ENCODE results near the gene RAB1A. TPM values are rescaled to one million over a fixed set of nuclear protein-coding genes. Genes with fewer than 3 reads are reported as not detected.

RAB1A gene
- total RNA-seq, 1 experiment from 2014 or later: 165 TPM

- no peak overlapping the region for H3K27ac ChIP-seq
- peaks cover 9% of the 10 kb centered on the region for H3K36me3 ChIP-seq (ENCODE audit: low read depth)
- no peak for DNase-seq
- intact Hi-C loops (cut with micrococcal nuclease; ENCODE audit: unreplicated experiment): no loop called here
- no peak overlapping the region for H2AFZ ChIP-seq
- peaks cover 20% of the 10 kb centered on the region for H3K4me1 ChIP-seq (replicated peaks; ENCODE audit: insufficient read depth)
- ChIA-PET POLR2A (ENCODE audit: unreplicated experiment) (interaction anchor here (0.6 to 0.7 kb wide), 2 partner anchors 67 to 242 kb away, joined by 8 to 11 read pairs; no protein-coding TSS in a partner anchor), CTCF (no interaction called here)
- peaks cover 21% of the 10 kb centered on the region for H3F3A ChIP-seq (ENCODE audit: insufficient read depth, low read depth)
- H3K4me3 ChIP-seq: no peak overlapping the region
- TF ChIP-seq EZH2 (IDR thresholded peaks at IDR 0.05; ENCODE audit: low read depth) (no peak), CTCF (conservative IDR thresholded peaks at IDR 0.05) (no peak)
- no peaks in the 10 kb centered on the region for H3K9me3 ChIP-seq (ENCODE audit: insufficient read depth, low read depth)
- BruUV-seq (replicated peaks): no TSS peak
- H3K27me3 ChIP-seq (ENCODE audit: insufficient read depth, low read depth): no peaks in the 10 kb centered on the region
- H4K20me1 ChIP-seq (ENCODE audit: insufficient read depth): peaks cover 99% of the 10 kb centered on the region
- no peaks in the 10 kb centered on the region for H3K9me2 ChIP-seq (ENCODE audit: insufficient read depth)
- no peak overlapping the region for H3K4me2 ChIP-seq
- peaks cover 100% of the 10 kb centered on the region for H3K79me2 ChIP-seq (ENCODE audit: low read depth)
These were observed 7.6 kb downstream of the RAB1A start for GRCh38 chr2:65122313-65122712.

- H3K4me2 ChIP-seq: no peak overlapping the region
- no peaks in the 10 kb centered on the region for H3K9me2 ChIP-seq (ENCODE audit: insufficient read depth)
- no peak for DNase-seq
- ChIA-PET POLR2A (ENCODE audit: unreplicated experiment) (no interaction called here), CTCF (interaction anchor here (0.6 kb wide), 2 partner anchors 58 to 76 kb away, joined by 3 to 4 read pairs; no protein-coding TSS in a partner anchor)
- no TSS peak for BruUV-seq (replicated peaks)
- peaks cover 8% of the 10 kb centered on the region; the same call in 1 of the 2 replicates for H3K4me1 ChIP-seq (replicated peaks; ENCODE audit: insufficient read depth)
- H3K27me3 ChIP-seq (ENCODE audit: insufficient read depth, low read depth): no peaks in the 10 kb centered on the region
- peaks cover 99% of the 10 kb centered on the region for H4K20me1 ChIP-seq (ENCODE audit: insufficient read depth)
- no peak overlapping the region for H2AFZ ChIP-seq
- peaks cover 9% of the 10 kb centered on the region for H3K36me3 ChIP-seq (ENCODE audit: low read depth)
- no peak overlapping the region for H3K4me3 ChIP-seq
- H3K27ac ChIP-seq: no peak overlapping the region
- intact Hi-C loops (cut with micrococcal nuclease; ENCODE audit: unreplicated experiment): no loop called here
- H3K9me3 ChIP-seq (ENCODE audit: insufficient read depth, low read depth): no peaks in the 10 kb centered on the region
- peaks cover 21% of the 10 kb centered on the region for H3F3A ChIP-seq (ENCODE audit: insufficient read depth, low read depth)
- peaks cover 100% of the 10 kb centered on the region for H3K79me2 ChIP-seq (ENCODE audit: low read depth)
- no peak for TF ChIP-seq CTCF (conservative IDR thresholded peaks at IDR 0.05)
- TF ChIP-seq EZH2 (IDR thresholded peaks at IDR 0.05; ENCODE audit: low read depth): no peak
These were observed 8.8 kb downstream of the RAB1A start for GRCh38 chr2:65120990-65121693.

- ChIA-PET POLR2A (ENCODE audit: unreplicated experiment) (no interaction called here), CTCF (interaction anchor here (1.5 kb wide), 1 partner anchor 52 kb away, joined by 3 read pairs; no protein-coding TSS in a partner anchor)
- intact Hi-C loops (cut with micrococcal nuclease; ENCODE audit: unreplicated experiment): no loop called here
- Histone ChIP-seq H3F3A (ENCODE audit: insufficient read depth, low read depth) (peaks cover 4% of the 10 kb centered on the region), H3K4me1 (replicated peaks; ENCODE audit: insufficient read depth) (no peaks in the 10 kb centered on the region), H2AFZ (no peak overlapping the region), H3K9me3 (ENCODE audit: insufficient read depth, low read depth) (no peaks in the 10 kb centered on the region), H3K27me3 (ENCODE audit: insufficient read depth, low read depth) (no peaks in the 10 kb centered on the region), H3K4me3 (no peak overlapping the region), H3K79me2 (ENCODE audit: low read depth) (peaks cover 99% of the 10 kb centered on the region), H3K36me3 (ENCODE audit: low read depth) (peaks cover 13% of the 10 kb centered on the region), H3K9me2 (ENCODE audit: insufficient read depth) (no peaks in the 10 kb centered on the region), H3K27ac (no peak overlapping the region), H4K20me1 (ENCODE audit: insufficient read depth) (peaks cover 99% of the 10 kb centered on the region), H3K4me2 (no peak overlapping the region)
- no peak for TF ChIP-seq EZH2 (IDR thresholded peaks at IDR 0.05; ENCODE audit: low read depth)
- no peak for TF ChIP-seq CTCF (conservative IDR thresholded peaks at IDR 0.05)
- no TSS peak for BruUV-seq (replicated peaks)
- no peak for DNase-seq
These were observed 13.3 kb downstream of the RAB1A start for GRCh38 chr2:65116645-65117044.
